Subcutaneous adipose tissue (tissue), 4 donors: ENCODE results near the gene IRF7. TPM values are rescaled to one million over a fixed set of nuclear protein-coding genes. Genes with fewer than 3 reads are reported as not detected.

Experiments used
- CTCF ChIP-seq: fragments of 450-650 bp; IDR thresholded peaks from one replicate; pipeline ENCODE4 v1.5.1; 2016; ENCODE audit warnings: low read depth, mild to moderate bottlenecking, control low read depth, antibody characterized with exemption, moderate library complexity
- total RNA-seq, 4 donors: library from RNA; depleted of rRNA; stranded (reverse); fragments of >200 nt; gene quantifications; one replicate each; pipeline ENCODE4 v1.1.0, GENCODE V29; 2016

Gene IRF7
- total RNA-seq, 4 donors from 2014 or later, result 3.6 to 40.9 (median 17.0) TPM

GRCh38 chr11:623999-624704 is 8.4 kb upstream of the IRF7 start:
- TF ChIP-seq CTCF, result no peak

- no peak for TF ChIP-seq CTCF
Measured at GRCh38 chr11:623349-623869, 7.7 kb upstream of the IRF7 start.

GRCh38 chr11:621838-622237 is 6.1 kb upstream of the IRF7 start:
- TF ChIP-seq CTCF, result no peak

GRCh38 chr11:620935-621814 is 5.4 kb upstream of the IRF7 start:
- no peak for TF ChIP-seq CTCF

- no peak for TF ChIP-seq CTCF
Measured at GRCh38 chr11:620201-620600, 4.5 kb upstream of the IRF7 start.

- TF ChIP-seq CTCF, result no peak
Measured at GRCh38 chr11:619628-620050, 3.9 kb upstream of the IRF7 start.

- TF ChIP-seq CTCF, result no peak
Measured at GRCh38 chr11:618856-619627, 3.3 kb upstream of the IRF7 start.
